ENCODE results near the gene TYMP.
A peak's percentile ranks its signal among the peaks of the same experiment; 100 is the strongest.

The TYMP gene

GRCh38 chr22:50504369-50505211 lies 25.2 kb downstream of the TYMP start:
- no peak for DNase-seq

DNA sequence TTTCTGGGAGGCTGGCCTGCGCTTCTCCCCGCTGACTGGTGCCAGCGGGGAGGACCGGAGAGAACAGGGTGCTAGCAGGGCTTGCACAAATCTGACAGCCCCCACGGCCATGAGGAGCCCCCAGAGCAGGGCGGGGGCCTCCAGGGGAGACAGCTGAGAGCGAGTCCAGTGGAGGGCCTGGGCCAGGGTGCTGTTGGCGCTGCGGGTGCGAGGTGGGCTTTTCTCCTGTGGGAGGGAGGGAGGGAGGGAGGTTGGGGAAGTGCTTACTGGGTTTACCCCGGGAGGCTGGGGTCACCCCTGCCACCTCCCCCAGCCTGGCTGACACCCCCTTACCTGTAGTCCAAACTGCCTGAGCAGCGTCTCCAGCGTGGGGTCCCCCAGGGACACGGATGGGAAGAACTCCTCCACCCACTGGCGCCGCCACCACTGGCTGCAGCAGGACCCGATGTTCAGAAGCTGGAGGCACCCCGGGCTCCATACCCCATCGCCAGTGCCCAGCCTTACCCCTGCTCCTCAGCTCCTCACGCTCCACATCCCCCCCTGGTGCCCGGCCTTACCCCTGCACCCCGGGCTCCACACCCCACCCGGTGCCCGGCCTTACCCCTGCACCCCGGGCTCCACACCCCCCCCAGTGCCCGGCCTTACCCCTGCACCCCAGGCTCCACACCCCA lies 26.2 kb downstream of the TYMP start:
- DNase-seq: no peak

DNA sequence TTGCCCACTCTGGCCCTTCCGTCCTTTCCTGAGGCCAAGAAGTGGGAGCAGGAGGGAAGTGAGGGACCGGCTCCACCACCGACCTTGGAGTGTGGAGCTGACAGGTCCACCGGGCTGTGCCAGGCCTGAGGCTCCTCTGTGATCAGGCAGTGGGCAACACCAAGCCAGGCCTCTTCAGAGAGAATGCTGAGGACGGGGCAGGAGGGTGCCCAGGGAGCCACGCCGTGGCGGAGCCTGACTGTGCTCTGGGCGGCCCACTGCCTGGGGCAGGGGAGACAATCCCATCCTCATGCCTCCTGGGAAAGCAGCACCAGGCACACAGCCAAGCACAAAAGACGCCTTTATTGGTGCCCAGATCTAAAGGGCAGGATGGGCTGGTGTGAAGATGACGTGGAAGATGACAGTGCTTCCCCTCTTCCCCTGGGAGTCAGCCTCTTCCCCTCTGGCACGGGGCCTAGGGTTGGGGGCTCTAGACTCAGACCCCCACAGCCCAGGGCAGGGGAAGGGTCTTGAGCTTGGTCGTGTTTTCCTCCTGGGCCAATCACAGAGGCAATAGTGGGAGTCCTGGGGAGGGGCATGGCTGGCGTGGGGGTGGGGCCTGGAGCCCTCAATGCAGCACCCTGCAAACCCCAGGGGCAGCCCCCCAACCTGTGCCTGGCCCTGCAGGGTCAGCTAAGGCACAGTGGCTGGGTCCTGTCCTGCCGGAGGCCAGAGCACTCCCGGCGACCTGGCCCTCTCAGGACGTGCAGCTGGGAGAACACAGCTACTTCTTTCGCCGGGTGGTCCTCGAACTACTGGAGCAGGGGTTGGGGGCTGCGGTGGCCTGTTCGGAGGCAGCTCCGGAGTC lies 27.0 kb downstream of the TYMP start:
- no peak for DNase-seq

GRCh38 chr22:50502096-50502495 lies 27.7 kb downstream of the TYMP start:
- no peak for DNase-seq

GRCh38 chr22:50500452-50500851 lies 29.4 kb downstream of the TYMP start:
- DNase-seq: no peak

GRCh38 chr22:50498322-50498890 lies 31.4 kb downstream of the TYMP start:
- DNase-seq: peak; percentile 68

DNA sequence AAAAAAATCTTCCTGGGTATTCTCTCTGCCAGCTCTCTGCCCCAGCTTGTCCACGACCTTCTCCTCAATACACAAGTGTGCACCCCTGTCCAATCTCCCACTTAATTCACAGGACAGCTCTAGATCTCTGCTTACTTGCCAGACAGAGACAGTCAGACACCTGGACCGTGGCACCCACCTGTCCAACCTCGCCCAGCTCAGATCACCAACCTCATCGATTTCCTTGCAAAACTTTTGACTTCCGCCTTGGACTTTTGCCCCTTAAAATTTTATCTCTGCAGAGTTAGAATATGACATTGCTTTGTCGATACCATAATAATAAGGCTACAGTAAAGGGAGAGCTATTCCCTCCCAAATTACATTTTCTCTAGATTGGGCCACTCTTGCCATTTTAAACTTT lies 32.7 kb downstream of the TYMP start:
- DNase-seq: no peak

- no peak for DNase-seq
These were observed 39.1 kb downstream of the TYMP start for GRCh38 chr22:50490531-50491308.

DNA sequence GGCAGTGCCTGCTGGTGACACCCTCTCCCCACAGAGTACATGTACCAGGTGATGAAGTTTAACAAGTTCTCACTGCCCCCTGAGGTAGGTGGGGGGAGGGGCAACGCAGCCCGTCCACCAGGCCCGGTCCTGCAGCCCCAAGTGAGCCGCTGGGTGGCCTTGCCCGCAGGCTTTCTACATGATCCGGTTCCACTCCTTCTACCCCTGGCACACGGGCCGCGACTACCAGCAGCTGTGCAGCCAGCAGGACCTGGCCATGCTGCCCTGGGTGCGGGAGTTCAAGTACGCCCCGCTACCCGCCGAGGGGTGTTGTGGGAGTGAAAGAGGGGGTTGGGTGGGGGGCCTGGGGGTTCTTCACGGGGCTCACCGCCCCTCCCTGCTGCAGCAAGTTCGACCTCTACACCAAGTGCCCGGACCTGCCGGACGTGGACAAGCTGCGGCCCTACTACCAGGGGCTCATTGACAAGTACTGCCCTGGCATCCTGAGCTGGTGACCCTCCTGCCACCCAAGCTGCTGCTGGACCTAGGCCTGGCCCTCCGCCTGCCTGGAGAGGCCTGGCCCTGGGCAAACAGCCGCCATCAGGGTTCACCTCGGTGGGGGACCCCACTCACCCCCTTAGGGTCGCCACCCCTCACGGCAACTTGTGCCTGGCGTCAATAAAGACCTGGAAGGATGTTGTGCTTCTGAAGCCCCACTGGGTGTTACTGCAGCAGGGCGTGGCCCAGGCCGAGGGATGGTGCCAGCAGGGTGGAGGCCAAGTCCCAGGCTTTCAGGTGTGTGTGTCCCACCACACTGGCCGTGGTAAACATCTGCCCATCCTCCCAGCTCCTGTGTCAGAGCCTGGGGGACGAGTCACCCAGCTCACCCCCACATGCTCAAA lies 40.2 kb downstream of the TYMP start:
- DNase-seq: no peak

DNA sequence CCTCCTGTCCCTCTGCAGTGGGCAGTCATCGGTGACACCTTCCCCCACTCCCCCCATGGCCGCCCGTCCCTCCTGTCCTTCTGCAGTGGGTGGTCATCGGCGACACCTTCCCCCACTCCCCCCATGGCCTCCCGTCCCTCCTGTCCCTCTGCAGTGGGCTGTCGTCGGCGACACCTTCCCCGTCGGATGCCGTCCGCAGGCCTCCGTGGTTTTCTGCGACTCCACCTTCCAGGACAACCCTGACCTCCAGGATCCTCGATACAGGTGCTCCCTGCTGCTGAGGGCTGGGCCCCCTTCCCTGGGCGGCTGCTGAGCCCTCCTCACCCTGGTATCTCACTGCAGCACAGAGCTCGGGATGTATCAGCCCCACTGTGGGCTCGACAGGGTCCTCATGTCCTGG lies 40.9 kb downstream of the TYMP start:
- DNase-seq: no peak

GRCh38 chr22:50488006-50488677 lies 41.7 kb downstream of the TYMP start:
- no peak for DNase-seq

GRCh38 chr22:50487290-50488005 lies 42.4 kb downstream of the TYMP start:
- DNase-seq: no peak

GRCh38 chr22:50486561-50487289 lies 43.1 kb downstream of the TYMP start, which contains the start of gene MIOX:
Gene MIOX, plus strand, starts transcription at chr22:50486859. Its CDS starts 39 bp downstream, at chr22:50486898.
- no peak for DNase-seq

GRCh38 chr22:50485221-50486131 lies 44.3 kb downstream of the TYMP start:
- DNase-seq: no peak

- DNase-seq: no peak
These were observed 45.6 kb downstream of the TYMP start for GRCh38 chr22:50483977-50484853.

DNA sequence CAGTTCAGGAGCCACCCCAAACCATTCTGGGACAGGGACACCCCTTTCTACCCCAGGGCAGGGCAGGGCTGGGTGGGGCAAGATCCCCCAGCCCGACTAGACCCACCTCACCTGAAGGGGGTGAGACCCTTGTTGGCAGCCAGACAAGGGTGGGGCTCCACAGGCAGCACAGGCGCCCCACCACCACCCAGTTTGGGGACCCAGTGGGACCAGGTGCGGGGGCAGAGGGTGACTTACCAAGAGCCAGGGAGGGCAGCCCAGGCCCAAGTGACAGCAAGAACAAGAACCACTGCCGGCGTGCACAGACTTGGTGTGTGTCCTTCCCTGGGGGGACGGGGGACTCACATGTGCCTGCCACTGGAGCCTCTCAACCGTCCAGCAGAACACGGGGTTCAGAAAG lies 46.3 kb downstream of the TYMP start:
- no peak for DNase-seq

DNA sequence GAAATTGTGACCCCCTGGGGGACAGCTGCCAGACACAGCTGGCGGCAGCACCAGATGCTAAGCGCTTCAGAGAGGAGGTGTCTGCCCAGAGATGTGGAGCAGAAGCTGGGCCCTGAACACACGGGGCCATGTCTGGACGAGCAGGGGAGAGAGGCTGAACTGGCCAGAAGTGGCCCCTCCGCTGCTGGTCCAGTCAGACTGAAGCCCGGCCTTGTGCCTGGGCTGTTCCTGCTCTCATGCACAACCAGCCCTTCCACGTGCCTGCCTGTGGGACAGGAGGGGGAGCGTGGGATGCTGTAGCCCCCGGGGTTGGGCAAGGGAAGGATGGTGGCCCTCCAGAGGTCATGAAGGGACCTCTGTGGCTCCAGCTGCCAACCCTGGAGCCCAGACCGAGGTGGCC lies 46.7 kb downstream of the TYMP start:
- DNase-seq: no peak

All from CD4-positive, alpha-beta T cell treated with Interferon gamma for 1 hour (primary cell).